Suprapubic skin (tissue), 4 donors: ENCODE results near the gene PYGO2. TPM values are rescaled to one million over a fixed set of nuclear protein-coding genes. Genes with fewer than 3 reads are reported as not detected.

Experiments
- DNase-seq, 2 donors: peaks; one replicate each; pipeline ENCODE4 v3.0.0-alpha.2; 2019; ENCODE audit warnings: low spot score in 2 of 2
- H3K27ac ChIP-seq: fragments of 200-600 bp; sonication (generic); one replicate; pipeline ENCODE4 v1.5.1; 2019
- H3K27me3 ChIP-seq: fragments of 200-600 bp; sonication (generic); one replicate; pipeline ENCODE4 v1.5.1; 2019
- H3K36me3 ChIP-seq: fragments of 200-600 bp; sonication (generic); one replicate; pipeline ENCODE4 v1.5.1; 2019
- H3K4me1 ChIP-seq: fragments of 200-600 bp; sonication (generic); one replicate; pipeline ENCODE4 v1.5.1; 2019
- H3K4me3 ChIP-seq: fragments of 200-600 bp; sonication (generic); one replicate; pipeline ENCODE4 v1.5.1; 2019; ENCODE audit warnings: mild to moderate bottlenecking
- H3K9me3 ChIP-seq: fragments of 200-600 bp; sonication (generic); one replicate; pipeline ENCODE4 v1.5.1; 2019
- CTCF ChIP-seq, 2 donors: fragments of 200-600 bp in 1 of 2; fragments of 450-650 bp in 1 of 2; sonication (generic) in 1 of 2; IDR thresholded peaks; one replicate each; pipeline ENCODE4 v1.5.1; 2016 to 2019; ENCODE audit warnings: antibody characterized with exemption in 2 of 2, mild to moderate bottlenecking in 1 of 2, moderate library complexity in 1 of 2
- EP300 ChIP-seq: sonication (generic); formaldehyde crosslinking; IDR thresholded peaks from one replicate; pipeline ENCODE4 v1.6.1; 2017; ENCODE audit warnings: antibody characterized with exemption
- POLR2A ChIP-seq, 2 donors: fragments of 450-650 bp; IDR thresholded peaks; one replicate each; pipeline ENCODE4 v1.6.1; 2017; ENCODE audit warnings: antibody characterized with exemption in 2 of 2, mild to moderate bottlenecking in 2 of 2, moderate library complexity in 2 of 2
- POLR2AphosphoS5 ChIP-seq, 3 donors: sonication (generic); formaldehyde crosslinking; IDR thresholded peaks; one replicate each; pipeline ENCODE4 v1.6.1; 2017; ENCODE audit warnings: antibody characterized with exemption in 3 of 3
- WGBS: methylation state at CpG from one replicate; pipeline ENCODE4 v1.1.5; 2018; 5-methylcytosine and 5-hydroxymethylcytosine counted together
- total RNA-seq, 4 donors: library from RNA; depleted of rRNA; stranded (reverse); fragments of >200 nt; gene quantifications; one replicate each; pipeline ENCODE4 v1.1.0, GENCODE V29; 2016

PYGO2 gene
- total RNA-seq, 4 donors from 2014 or later = 34.2 to 46.7 (median 35.3) TPM

GRCh38 chr1:155005076-155006011 is 43.8 kb upstream of the PYGO2 start:
- H3K36me3 ChIP-seq = no peaks in the 10 kb centered on the region
- H3K27ac ChIP-seq = peak overlapping the region; percentile 96
- WGBS = 20% methylated on average over 12 of the region's 17 CpGs
- peaks cover 64% of the 10 kb centered on the region for H3K4me1 ChIP-seq
- no peaks in the 10 kb centered on the region for H3K27me3 ChIP-seq
- TF ChIP-seq POLR2AphosphoS5 (IDR thresholded peaks at IDR 0.05) (no peak), POLR2A (IDR thresholded peaks at IDR 0.05) (no peak), CTCF (IDR thresholded peaks at IDR 0.05) (no peak), EP300 (no peak)
- DNase-seq = no peak
- peak overlapping the region; percentile 97 for H3K4me3 ChIP-seq
- no peaks in the 10 kb centered on the region for H3K9me3 ChIP-seq

- peaks cover 66% of the 10 kb centered on the region for H3K4me1 ChIP-seq
- DNase-seq = no peak
- 8% methylated on average over 5 of the region's 5 CpGs for WGBS
- peak overlapping the region; percentile 97 for H3K4me3 ChIP-seq
- no peaks in the 10 kb centered on the region for H3K36me3 ChIP-seq
- H3K27ac ChIP-seq = peak overlapping the region; percentile 96
- no peaks in the 10 kb centered on the region for H3K9me3 ChIP-seq
- no peak for TF ChIP-seq CTCF (IDR thresholded peaks at IDR 0.05)
- TF ChIP-seq POLR2AphosphoS5 (IDR thresholded peaks at IDR 0.05) = no peak
- no peak for TF ChIP-seq EP300
- no peak for TF ChIP-seq POLR2A (IDR thresholded peaks at IDR 0.05)
- H3K27me3 ChIP-seq = no peaks in the 10 kb centered on the region
Measured at GRCh38 chr1:155004352-155005075, 42.9 kb upstream of the PYGO2 start.

- Histone ChIP-seq H3K36me3 (no peaks in the 10 kb centered on the region), H3K4me3 (peak overlapping the region; percentile 97), H3K27me3 (no peaks in the 10 kb centered on the region), H3K4me1 (peaks cover 71% of the 10 kb centered on the region), H3K9me3 (no peaks in the 10 kb centered on the region), H3K27ac (peak overlapping the region; percentile 96)
- WGBS = 1% methylated on average over 10 of the region's 34 CpGs
- TF ChIP-seq POLR2AphosphoS5 (IDR thresholded peaks at IDR 0.05) (no peak), CTCF (IDR thresholded peaks at IDR 0.05) (no peak), POLR2A (IDR thresholded peaks at IDR 0.05) (no peak), EP300 (no peak)
- no peak for DNase-seq
Measured at GRCh38 chr1:155003766-155004351, 42.3 kb upstream of the PYGO2 start.

GRCh38 chr1:155003227-155003765 is 41.7 kb upstream of the PYGO2 start:
- Histone ChIP-seq H3K36me3 (no peaks in the 10 kb centered on the region), H3K4me3 (peak overlapping the region; percentile 97), H3K27ac (peak overlapping the region; percentile 96), H3K4me1 (peaks cover 71% of the 10 kb centered on the region), H3K9me3 (no peaks in the 10 kb centered on the region), H3K27me3 (no peaks in the 10 kb centered on the region)
- WGBS = 0% methylated on average over 21 of the region's 37 CpGs
- DNase-seq = no peak
- no peak for TF ChIP-seq POLR2A (IDR thresholded peaks at IDR 0.05)
- TF ChIP-seq POLR2AphosphoS5 (IDR thresholded peaks at IDR 0.05) = no peak
- TF ChIP-seq EP300 = no peak
- TF ChIP-seq CTCF (IDR thresholded peaks at IDR 0.05) = no peak
